CD4-positive, alpha-beta memory T cell (primary cell): ENCODE results near the gene PRDM8. TPM values are rescaled to one million over a fixed set of nuclear protein-coding genes. Genes with fewer than 3 reads are reported as not detected.

ENCODE experiments used
- CTCF ChIA-PET: fragments of 350-600 bp; sonication (Branson Sonifier 250); formaldehyde crosslinking; loops from one replicate; lab custom pipeline; 2021; ENCODE audit warnings: inconsistent platforms; ENCODE audit not compliant: partially characterized antibody; lab: Charles Lee
- POLR2A ChIA-PET: fragments of 350-600 bp; sonication (Branson Sonifier 250); formaldehyde crosslinking; loops from one replicate; lab custom pipeline; 2021; ENCODE audit not compliant: partially characterized antibody; lab: Charles Lee
- DNase-seq, 5 donors: peaks; one replicate each; pipeline versions ENCODE4 v3.0.0 to v3.0.0-alpha.2; 2020 to 2022; ENCODE audit warnings: mixed read lengths in 1 of 5
- H3K27ac ChIP-seq: one replicate; pipeline ENCODE4 v1.7.0; 2013; ENCODE audit warnings: low read depth, low read length
- H3K27me3 ChIP-seq: 2 replicates; pipeline ENCODE4 v1.7.0; 2013; ENCODE audit warnings: mild to moderate bottlenecking, low read length, moderate library complexity; ENCODE audit not compliant: insufficient read depth
- H3K36me3 ChIP-seq: 2 replicates; pipeline ENCODE4 v1.7.0; 2013; ENCODE audit warnings: mild to moderate bottlenecking, low read length, moderate library complexity; ENCODE audit not compliant: insufficient read depth
- H3K4me1 ChIP-seq: 2 replicates; pipeline ENCODE4 v1.7.0; 2013; ENCODE audit warnings: mild to moderate bottlenecking, low read length, moderate library complexity; ENCODE audit not compliant: insufficient read depth
- H3K4me3 ChIP-seq, 2 donors: one replicate each; pipeline ENCODE4 v1.7.0; 2013; ENCODE audit warnings: low read length in 2 of 2, mild to moderate bottlenecking in 1 of 2
- H3K9me3 ChIP-seq, 2 donors: one replicate each; pipeline ENCODE4 v1.7.0; 2013; ENCODE audit warnings: low read length in 2 of 2, control low read depth in 1 of 2; ENCODE audit not compliant: control insufficient read depth in 1 of 2
- H3K27ac Mint-ChIP-seq, 7 donors: one replicate each; pipeline ENCODE4 v1.8.0; 2020 to 2021; ENCODE audit warnings: mixed read lengths in 7 of 7, mild to moderate bottlenecking in 6 of 7, inconsistent platforms in 3 of 7, moderate library complexity in 3 of 7
- H3K27me3 Mint-ChIP-seq, 2 donors: one replicate each; pipeline ENCODE4 v1.8.0; 2020 to 2021; ENCODE audit warnings: mixed read lengths in 2 of 2
- H3K36me3 Mint-ChIP-seq, 2 donors: one replicate each; pipeline ENCODE4 v1.8.0; 2020 to 2021; ENCODE audit warnings: mixed read lengths in 2 of 2, inconsistent platforms in 1 of 2, mild to moderate bottlenecking in 1 of 2
- H3K4me1 Mint-ChIP-seq, 4 donors: one replicate each; pipeline ENCODE4 v1.8.0; 2020 to 2021; ENCODE audit warnings: mixed read lengths in 4 of 4, mild to moderate bottlenecking in 1 of 4
- H3K4me3 Mint-ChIP-seq, 8 donors: one replicate each; pipeline ENCODE4 v1.8.0; 2020 to 2021; ENCODE audit warnings: mixed read lengths in 8 of 8, mild to moderate bottlenecking in 7 of 8, moderate library complexity in 6 of 8, inconsistent platforms in 3 of 8
- H3K9me3 Mint-ChIP-seq, 8 donors: one replicate each; pipeline ENCODE4 v1.8.0; 2020 to 2021; ENCODE audit warnings: mixed read lengths in 8 of 8, mild to moderate bottlenecking in 5 of 8, inconsistent platforms in 3 of 8, moderate library complexity in 1 of 8
- intact Hi-C: fragments of 100-400 bp; cut with micrococcal nuclease; formaldehyde crosslinking; loops from one replicate; pipeline ENCODE4 v1.15.1; 2023
- polyA plus RNA-seq, 2 donors: library from polyadenylated mRNA; unstranded; fragments of 300-500 nt; fragmentation: Illumina TruSeq; gene quantifications; one replicate each; pipeline ENCODE4 v1.2.3, GENCODE V29; 2021
- total RNA-seq, 2 experiments: library from RNA; stranded (reverse); gene quantifications; one replicate each; pipeline ENCODE4 v1.2.3, GENCODE V29; 2021

Gene PRDM8
- total and polyA plus RNA-seq, 4 experiments from 2014 or later: 2.1 to 23.0 (median 11.6) TPM

- Mint-ChIP-seq H3K9me3 (peaks cover 0 to 3% (median 0%) of the 10 kb centered on the region in 8 donors), H3K4me3 (no peak overlapping the region), H3K4me1 (no peaks in the 10 kb centered on the region), H3K27me3 (peaks cover 8% of the 10 kb centered on the region in 2 donors), H3K36me3 (no peaks in the 10 kb centered on the region), H3K27ac (no peak overlapping the region)
- Histone ChIP-seq H3K36me3 (no peaks in the 10 kb centered on the region), H3K4me3 (no peak overlapping the region), H3K9me3 (no peaks in the 10 kb centered on the region), H3K27me3 (peaks cover 7% of the 10 kb centered on the region), H3K4me1 (no peaks in the 10 kb centered on the region), H3K27ac (no peak overlapping the region)
- CTCF ChIA-PET: interaction anchor here (1.0 kb wide), 1 partner anchor 785 kb away, joined by 3 read pairs; no protein-coding TSS in a partner anchor
- POLR2A ChIA-PET: no interaction called here
- intact Hi-C loops: no loop called here
- no peak for DNase-seq
These were observed 55.6 kb downstream of the PRDM8 start for GRCh38 chr4:80252953-80253352.

- H3K27ac ChIP-seq: no peak overlapping the region
- no peak for DNase-seq
- no peak overlapping the region for H3K27ac Mint-ChIP-seq
- ChIA-PET CTCF (no interaction called here), POLR2A (no interaction called here)
- no peaks in the 10 kb centered on the region for H3K36me3 Mint-ChIP-seq
- no peaks in the 10 kb centered on the region for H3K4me1 ChIP-seq
- H3K4me3 Mint-ChIP-seq: no peak overlapping the region
- intact Hi-C loops: no loop called here
- H3K4me1 Mint-ChIP-seq: no peaks in the 10 kb centered on the region
- peaks cover 7% of the 10 kb centered on the region for H3K27me3 ChIP-seq
- H3K27me3 Mint-ChIP-seq: peaks cover 7% of the 10 kb centered on the region in 2 donors
- no peaks in the 10 kb centered on the region for H3K9me3 ChIP-seq
- no peak overlapping the region for H3K4me3 ChIP-seq
- peaks cover 0 to 3% (median 0%) of the 10 kb centered on the region in 8 donors for H3K9me3 Mint-ChIP-seq
- H3K36me3 ChIP-seq: no peaks in the 10 kb centered on the region
These were observed 56.2 kb downstream of the PRDM8 start for GRCh38 chr4:80253510-80253909.

Other genes starting within 250 kb of the PRDM8 start
- 10 to 100 TPM; 90.1 to 91.6 TPM for gene ANTXR2, start 124.3 kb upstream of the PRDM8 start, total RNA-seq
- 10 to 100 TPM; 88.1 to 91.2 TPM for gene ANTXR2, start 124.3 kb upstream of the PRDM8 start, polyA plus RNA-seq
- gene FGF5, start 69.2 kb downstream of the PRDM8 start, total RNA-seq: under 1 TPM; 0.06 TPM
- gene FGF5, start 69.2 kb downstream of the PRDM8 start, polyA plus RNA-seq: not detected
- not detected for gene CFAP299, start 138.2 kb downstream of the PRDM8 start, total RNA-seq
- not detected for gene CFAP299, start 138.2 kb downstream of the PRDM8 start, polyA plus RNA-seq